HG03354 (cell line): Measurements from ENCODE around the gene VSIG10L2.

ENCODE experiments used
- ATAC-seq: cut with Tn5 transposase; IDR thresholded peaks from one replicate; pipeline ENCODE4 v1.9.1; 2021; ENCODE audit warnings: mild to moderate bottlenecking; ENCODE audit not compliant: unreplicated experiment, poor library complexity, severe bottlenecking

Gene VSIG10L2

GRCh38 chr11:125945011-125945796 lies 640 bp upstream of the VSIG10L2 start:
- no peak for ATAC-seq

DNA sequence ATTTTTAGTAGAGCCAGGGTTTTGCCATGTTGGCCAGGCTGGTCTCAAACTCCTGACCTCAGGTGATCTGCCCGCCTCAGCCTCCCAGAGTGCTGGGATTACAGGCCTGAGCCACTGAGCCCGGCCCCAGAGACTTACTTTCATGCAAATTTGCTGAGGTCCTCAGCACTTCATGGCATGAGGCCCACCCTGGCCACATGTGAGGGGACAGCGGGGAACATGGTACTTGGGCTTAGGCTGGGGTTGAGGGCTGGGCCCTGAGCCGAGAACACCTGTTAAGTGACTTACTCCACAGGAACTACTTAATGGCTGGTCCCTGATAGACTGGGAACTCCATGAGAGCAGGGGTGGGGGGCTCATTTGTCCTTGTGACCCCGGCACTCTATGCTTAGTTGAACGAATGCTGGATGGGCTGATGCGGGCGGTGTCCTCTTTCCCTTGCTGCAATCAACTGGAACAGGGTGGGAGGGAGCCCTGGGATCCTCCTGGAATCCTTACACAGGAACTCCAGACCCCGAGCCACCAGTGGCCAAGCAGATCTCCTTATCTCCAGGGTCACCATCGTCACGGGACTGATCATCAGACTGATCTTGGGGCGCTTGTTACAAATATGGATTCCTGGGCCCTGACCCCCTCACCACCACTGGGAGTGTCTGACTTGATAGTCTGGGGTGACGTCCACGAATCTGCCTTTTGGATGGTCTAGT lies 1.0 kb downstream of the VSIG10L2 start:
- ATAC-seq, result no peak

DNA sequence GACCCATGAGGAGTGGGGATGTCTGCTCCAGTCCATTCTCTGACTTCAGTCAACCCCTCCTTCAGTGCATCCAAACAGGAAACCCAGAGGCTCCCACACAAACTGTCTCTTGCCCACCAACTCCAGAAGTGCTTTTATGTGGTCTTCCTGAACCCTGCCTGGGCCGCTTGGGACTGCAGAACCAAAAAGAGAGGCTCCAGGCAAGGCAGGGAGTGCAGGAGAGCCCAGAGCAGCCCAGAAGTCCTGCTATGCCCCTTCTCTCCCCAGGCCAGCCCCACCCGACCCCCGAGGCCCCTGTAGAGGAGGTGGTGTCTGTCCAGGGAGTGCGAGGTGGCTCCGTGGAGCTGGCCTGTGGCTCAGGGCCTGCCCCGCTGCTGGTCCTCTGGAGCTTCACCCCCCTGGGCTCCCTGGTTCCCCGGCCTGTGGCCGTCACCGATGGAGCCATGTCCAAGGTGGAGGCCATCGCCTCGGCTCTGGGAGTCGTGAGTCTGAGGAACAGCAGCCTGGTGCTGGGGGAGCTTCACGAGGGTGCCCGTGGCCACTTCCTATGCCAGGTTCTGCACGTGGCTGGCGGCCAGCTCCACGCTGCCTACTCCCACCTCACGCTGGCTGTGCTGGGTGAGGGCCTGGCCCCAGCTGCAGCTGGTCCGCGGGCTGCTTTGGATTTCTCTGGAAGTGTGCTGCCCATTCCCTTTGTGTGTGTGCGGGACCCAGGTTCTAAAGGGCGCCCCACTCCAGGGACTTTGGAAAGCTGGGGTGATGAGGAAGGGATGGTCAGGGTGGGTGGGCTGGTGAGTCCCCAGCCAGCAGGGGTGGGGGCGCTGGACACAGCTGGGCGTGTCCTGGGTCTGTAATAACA lies 1.8 kb downstream of the VSIG10L2 start:
- ATAC-seq, result no peak

GRCh38 chr11:125948278-125949051 lies 2.6 kb downstream of the VSIG10L2 start:
- no peak for ATAC-seq

DNA sequence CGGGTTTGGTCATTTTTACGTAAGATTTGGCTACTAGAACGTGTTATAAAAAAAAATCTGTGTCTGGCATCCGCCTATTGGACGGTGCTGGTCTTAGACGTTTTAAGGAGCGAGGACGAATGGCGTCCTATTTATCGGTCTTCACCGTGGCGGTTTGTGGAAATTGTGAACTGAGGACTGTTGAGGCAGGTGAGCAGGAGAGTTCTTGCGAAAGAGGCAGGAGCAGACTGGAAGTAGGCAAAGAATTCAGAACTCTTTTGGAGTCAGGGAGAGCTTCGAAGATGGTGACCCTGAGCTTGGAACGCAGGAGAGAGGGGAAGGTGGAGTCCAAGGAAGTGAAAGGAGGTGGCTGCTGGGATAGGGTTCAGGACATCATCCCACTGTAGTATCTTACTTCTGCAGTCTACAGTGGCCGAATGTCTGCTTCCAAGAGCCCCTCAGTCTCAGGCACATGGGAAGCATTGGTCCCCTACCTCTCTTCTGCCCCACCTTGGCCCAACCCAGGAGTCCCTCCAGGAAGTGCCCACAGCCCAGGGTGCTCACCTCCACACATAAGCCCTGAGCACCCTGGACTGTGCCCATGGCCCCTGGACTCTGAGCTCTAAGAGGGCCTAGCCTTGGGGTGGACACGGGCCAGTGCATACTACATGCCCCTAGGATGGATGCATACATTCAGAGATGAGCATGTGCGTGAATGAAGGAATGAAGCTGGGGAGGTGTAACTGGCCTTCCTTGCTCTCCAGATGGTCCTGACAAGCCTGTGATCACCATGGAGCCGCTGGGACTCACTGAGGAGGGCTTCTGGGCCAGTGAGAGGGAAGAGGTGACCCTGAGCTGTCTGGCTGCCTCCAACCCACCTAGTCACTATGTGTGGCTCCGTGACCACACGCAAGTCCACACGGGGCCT lies 3.7 kb downstream of the VSIG10L2 start:
- ATAC-seq, result no peak

GRCh38 chr11:125950178-125950490 lies 4.3 kb downstream of the VSIG10L2 start:
- ATAC-seq, result no peak

DNA sequence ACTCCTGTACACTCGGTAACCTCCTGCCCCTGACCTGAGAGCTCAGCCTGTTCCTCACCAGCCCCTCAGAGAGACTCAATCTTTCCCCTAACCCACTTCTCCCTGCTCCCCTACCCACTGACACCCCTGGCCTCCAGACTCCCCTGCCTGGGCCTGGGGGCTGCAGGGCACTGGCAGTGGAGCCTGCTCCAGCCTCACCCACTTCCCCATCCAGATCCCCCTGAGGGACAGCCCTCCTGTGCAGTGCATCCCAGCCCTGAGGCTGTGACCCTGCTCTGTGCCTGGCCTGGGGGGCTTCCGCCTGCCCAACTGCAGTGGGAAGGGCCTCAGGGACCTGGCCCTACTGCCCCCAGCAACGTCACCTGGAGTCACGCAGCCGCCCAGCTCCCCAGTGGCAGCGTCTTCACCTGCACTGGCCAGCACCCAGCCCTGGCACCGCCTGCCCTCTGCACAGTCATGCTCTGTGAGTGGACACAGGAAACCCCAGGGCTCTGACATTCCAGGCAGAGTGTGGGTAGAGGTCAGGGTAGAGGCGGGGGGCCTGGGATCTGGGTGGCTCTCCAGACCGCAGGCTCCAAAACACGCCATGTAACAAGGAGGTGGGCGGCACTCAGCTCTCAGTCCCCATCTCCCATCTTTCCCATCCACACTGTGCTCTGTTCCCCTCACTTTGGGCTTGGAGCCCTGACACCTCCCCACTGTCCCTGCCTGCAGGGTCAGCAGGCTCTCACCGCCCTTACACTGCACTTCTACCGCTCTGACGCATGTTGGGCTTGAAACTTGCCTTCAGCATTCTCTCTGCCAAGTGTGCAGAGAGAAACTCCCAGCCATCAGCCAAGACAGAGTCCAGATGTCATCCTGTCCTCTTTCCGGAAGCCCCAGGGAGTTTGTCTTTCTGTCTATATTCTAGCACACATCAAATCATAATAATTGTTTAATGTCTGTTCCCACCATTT lies 5.1 kb downstream of the VSIG10L2 start:
- ATAC-seq, result no peak

- no peak for ATAC-seq
These were observed 5.9 kb downstream of the VSIG10L2 start for GRCh38 chr11:125951731-125952130.

DNA sequence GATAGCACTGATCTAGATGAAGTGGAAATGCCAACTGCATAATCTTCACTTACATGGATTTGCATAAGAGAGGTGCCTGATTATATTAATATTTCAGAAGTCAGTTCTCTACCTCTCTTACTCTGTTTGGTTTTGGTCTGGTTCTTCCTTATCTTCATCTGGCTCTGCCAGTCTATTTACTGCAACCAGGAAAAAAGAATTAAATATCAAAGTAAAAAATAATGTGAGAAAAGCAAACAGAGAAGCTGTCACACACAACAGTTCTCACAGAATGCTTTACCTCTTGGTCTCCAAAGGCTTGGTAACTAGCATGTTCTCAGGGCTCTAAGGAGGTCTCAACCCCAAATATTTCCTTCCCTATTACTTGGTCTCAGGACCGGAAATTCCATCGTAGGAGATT lies 6.7 kb downstream of the VSIG10L2 start:
- no peak for ATAC-seq

DNA sequence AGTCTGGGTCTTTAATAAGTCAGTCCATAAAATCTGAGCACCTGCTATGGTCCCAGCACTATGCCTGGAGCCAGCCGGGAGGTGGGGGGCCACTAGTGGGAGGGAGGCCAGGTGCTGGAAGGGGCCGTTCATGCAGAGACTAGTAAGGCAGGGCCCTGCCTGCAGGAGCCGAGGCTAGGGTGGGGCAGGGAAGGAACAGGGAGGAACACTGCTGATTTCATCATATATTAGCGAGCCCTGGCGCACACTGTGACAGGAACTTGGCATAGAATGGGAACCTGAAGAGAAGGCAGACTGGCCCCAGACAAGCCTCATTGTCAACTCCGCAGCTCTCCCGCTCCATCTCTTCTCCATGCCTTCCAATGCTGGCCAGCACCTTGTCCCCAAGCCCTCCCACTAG lies 7.1 kb downstream of the VSIG10L2 start:
- no peak for ATAC-seq

DNA sequence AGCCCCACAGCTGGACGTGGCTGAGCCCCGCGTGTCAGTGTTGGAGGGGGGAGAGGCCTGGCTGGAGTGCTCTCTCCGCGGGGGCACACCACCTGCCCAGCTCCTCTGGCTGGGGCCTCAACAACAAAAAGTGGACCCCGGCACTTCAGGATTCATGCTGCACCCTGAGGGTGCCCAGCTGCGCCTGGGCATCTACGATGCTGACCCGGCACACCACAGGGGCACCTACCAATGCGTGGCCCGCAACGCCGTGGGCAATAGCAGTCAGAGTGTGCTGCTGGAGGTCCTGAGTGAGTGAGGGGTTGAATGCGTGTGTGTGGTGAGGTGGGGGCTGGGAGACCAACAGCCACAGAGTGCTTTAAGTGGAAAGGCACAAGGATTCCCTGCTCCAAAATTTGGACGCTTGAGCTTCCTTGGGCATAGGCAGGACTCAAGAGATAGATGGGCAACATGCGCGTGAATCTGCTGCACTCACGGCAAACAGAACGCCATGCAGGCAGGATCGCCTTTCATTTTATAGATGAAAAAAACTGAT lies 7.6 kb downstream of the VSIG10L2 start:
- no peak for ATAC-seq

GRCh38 chr11:125954123-125954944 lies 8.5 kb downstream of the VSIG10L2 start:
- ATAC-seq, result no peak

GRCh38 chr11:125954945-125955640 lies 9.2 kb downstream of the VSIG10L2 start:
- no peak for ATAC-seq

DNA sequence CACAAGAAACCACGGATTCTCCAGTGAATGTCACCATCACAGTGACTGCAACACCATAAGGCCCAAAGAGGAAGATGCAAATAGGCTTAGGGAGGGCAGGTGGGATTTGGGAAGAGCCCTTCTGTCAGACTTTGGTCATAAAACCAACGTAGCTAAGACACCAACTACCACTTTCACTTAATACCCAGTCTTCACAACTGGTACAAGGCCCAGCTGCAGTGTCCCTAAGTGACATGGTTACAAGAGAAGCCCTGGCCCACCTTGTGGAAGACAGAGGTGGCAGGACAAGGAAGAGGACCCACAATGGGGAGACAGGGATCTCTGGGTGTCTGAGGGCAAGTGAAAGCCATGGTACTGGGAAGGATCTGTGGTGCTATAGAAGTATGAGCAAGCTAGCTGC lies 10.0 kb downstream of the VSIG10L2 start:
- no peak for ATAC-seq

- ATAC-seq, result no peak
These were observed 10.7 kb downstream of the VSIG10L2 start for GRCh38 chr11:125956391-125957134.
